Activated effector memory CD4-positive, alpha-beta T cell treated with Interleukin-2 at 50 U/mL for 16 hours (primary cell): ENCODE data around the gene ZFYVE27.
"Not testable (repeated sequence)": the region's sequence is repeated elsewhere in the genome, so short reads cannot be mapped to it uniquely, and the experiment has no call there.

Source experiments
- DNase-seq: peaks from one replicate; pipeline ENCODE4 v3.0.0-alpha.2; 2020

The ZFYVE27 gene

DNA sequence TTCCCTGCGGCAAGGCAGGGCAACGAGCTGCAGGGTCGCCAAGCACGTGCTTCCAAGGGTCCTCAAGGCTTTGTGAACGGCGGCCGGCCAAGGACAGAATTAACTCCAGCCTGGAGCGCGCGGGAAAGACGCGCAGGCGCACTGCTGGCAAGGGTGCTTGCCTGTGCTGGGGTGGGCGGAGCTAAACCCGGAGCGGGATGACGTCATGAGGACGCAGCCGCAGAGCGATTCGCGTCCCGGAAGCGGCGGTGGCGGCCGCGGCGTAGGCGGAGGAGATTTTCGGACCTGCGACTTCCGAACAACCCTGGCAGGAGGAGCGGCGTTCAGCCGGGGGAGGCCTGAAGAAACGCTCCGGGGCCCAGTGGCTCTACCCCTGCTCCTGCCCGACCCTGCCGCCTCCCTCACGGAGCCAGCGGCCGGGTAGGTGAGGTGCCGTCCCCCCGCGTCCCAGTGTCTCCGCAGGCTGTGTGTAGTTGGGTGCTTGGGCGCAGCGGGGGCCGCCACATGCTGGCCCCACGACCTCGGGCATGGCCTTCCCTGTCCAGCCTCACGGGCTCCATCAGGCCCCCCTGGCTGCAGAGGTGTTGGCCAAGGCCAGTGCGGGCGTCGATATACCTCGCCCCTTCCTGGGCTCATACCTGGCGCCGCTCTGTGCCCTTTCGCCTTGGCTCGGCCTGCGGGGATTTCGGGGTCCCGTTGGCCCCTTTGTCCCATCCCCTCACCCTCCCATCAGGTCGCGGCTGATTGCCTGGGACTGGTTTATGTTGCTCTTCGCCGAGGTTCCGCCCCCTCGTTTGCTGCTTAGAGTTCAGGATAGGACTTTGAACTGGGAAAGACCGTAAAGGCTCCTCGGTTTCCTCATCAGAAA is at the start of gene ZFYVE27:
Gene ZFYVE27, plus strand, starts transcription at position 227 of the 868 bp plus-strand sequence. CDS start 1,350 bp downstream, outside the sequence.
- DNase-seq = peak; percentile 92

DNA sequence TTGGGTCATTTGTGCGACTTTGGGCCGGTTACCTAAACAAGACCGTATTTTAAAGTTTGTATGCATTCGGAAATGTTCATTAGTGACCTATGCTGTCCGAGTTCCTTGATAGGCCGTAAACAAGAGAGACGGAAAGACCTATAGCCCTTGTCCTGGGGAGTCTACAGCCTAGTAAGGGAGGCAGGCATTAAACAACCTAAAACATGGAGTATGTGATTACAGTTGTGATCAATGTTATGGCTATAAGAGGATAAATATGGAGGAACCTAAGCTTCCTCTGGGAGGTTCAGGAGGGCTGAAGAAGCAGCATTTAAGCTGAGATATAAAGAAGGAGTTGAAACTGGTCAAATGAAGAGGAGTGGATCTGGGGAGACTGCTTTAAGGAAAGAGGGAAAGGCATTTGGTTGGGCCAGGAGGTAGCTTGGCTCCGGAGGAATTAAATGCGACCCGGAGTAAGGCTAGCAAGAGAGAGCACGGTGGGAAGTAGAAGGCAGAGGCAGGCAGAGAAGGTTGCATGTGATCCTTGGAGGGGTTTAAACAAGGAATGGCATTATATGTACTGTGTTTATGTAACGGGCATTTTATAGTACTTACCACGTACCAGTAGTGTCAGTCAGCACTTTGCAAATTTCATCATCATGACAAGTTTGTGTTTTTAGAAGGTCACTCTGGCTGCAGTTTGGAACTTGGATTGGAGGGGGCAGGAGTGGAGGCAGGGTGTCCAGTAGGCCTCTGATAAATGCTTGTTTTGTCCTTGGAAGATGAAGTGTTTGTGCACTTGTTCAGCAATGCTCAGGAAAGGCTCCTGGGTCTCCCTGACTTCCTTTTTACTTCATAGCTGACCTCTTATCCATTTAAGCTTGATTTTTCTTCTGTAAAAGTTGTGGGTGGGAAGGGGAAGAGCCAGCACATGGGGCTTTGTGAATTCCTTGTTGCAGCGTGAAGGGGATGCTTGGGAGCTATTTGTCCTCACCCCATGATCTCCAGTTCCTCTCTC is 48.8 kb upstream of the ZFYVE27 start:
- no peak for DNase-seq

- no peak for DNase-seq
These were observed 47.3 kb upstream of the ZFYVE27 start for GRCh38 chr10:97689559-97690020.

- no peak for DNase-seq
These were observed 46.8 kb upstream of the ZFYVE27 start for GRCh38 chr10:97690133-97690532.

DNA sequence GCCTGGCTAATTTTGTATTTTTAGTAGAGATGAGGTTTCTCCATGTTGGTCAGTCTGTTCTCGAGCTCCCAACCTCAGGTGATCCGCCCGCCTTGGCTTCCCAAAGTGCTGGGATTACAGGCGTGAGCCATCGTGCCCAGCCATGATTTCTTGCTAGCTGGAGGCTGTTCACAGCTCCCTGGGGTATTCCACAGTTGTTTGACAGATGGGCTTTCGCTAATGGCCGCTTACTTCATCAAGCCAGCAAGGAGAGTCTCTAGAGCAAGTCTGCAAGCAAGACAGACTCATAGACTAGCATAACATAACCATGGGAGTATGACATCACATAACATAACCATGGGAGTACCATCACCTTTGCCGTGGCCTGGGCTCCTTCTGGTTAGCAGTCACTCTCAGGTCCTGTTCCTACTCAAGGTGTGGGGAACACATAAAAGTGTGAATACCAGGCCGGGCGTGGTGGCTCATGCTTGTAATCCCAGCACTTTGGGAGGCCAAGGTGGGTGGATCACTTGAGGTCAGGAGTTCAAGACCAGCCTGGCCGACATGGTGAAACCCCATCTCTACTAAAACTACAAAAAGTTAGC is 38.8 kb upstream of the ZFYVE27 start:
- not testable (repeated sequence) for DNase-seq

GRCh38 chr10:97701438-97702069 is 35.4 kb upstream of the ZFYVE27 start:
- DNase-seq = no peak

- DNase-seq = no peak
These were observed 33.4 kb upstream of the ZFYVE27 start for GRCh38 chr10:97703398-97704067.

DNA sequence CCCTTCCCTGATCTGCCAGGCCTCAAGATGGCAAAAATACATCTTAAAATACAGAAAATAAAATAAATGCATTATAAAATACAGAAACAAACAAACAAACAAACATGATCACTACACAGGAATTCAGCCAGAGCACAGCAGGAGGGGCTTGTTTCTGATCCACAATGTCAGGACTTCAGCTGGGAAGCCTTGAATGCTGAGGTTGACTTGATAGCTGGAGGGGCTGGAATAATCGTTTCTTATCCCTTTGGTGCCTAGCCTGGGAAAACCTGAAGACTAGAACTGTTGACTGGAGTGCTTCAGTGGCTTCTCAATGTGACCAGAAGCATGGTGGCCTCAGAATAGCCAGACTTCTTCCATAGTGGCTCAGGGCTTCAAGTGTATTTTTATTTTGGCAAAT is 32.6 kb upstream of the ZFYVE27 start:
- DNase-seq = no peak

- DNase-seq = no peak
These were observed 31.8 kb upstream of the ZFYVE27 start for GRCh38 chr10:97705006-97705670.

- DNase-seq = no peak
These were observed 29.6 kb upstream of the ZFYVE27 start for GRCh38 chr10:97707134-97707861.

DNA sequence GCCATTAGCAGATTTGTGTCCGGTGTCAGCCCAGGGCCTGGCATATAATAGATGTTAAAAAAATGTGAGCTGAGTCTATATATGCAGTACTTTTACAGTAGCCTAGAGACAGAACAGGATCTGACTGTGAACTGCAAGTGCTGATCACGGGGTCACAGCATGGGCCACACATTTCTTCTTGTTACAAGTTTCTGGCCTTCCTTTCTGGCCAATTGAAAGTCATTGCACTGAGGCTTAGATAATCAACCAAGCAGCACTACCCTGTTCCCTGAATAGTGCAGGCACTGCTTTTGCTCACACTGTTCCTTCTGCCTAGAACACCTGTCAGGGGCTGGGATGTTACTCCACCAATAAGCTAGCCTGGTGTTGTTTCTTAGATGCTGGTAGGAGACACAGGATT is 28.8 kb upstream of the ZFYVE27 start:
- DNase-seq = no peak

GRCh38 chr10:97708976-97709946 is 27.7 kb upstream of the ZFYVE27 start:
- no peak for DNase-seq

DNA sequence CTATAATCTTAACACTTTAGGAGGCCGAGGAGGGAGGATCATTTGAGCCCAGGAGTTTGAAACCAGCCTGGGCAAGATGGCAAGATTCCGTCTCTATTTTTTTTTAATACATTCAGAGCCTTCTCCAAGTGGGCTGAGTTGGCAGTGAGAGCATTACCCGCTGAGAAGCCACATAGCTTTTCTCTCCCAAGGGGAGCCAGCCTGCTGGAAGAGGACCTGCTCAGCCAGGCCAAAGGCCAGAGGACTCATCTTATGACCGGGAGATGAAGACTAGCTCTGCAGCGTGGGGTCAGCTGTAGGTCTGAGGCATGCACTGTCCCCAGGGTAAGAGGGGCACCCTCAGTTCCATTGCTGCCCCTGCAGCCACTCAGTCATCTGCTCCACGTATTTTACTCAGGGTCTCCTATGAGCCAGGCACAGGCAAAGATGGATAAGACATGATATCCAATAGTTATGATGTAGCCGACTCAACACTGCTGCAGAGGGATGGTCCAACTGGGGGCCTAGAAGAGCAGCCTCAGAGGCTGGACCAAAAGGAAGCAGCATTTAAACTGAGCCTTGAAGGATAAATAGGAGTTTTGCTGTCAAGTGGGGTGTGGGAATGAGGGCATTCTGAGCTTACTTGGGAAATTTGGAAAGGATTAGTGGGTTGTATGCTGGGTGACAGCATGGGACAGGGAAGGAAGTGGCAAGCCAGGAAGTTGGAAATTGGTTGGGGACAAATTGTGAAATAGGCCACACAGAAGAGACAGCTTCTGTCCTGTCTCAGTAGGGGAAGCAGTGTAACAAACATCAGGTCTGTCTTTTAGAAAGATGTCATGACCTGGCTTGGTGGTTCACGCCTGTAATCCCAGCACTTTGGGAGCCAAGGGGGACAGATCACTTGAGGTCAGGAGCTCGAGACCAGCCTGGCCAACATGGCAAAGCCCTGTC is 25.0 kb upstream of the ZFYVE27 start:
- DNase-seq = no peak

DNA sequence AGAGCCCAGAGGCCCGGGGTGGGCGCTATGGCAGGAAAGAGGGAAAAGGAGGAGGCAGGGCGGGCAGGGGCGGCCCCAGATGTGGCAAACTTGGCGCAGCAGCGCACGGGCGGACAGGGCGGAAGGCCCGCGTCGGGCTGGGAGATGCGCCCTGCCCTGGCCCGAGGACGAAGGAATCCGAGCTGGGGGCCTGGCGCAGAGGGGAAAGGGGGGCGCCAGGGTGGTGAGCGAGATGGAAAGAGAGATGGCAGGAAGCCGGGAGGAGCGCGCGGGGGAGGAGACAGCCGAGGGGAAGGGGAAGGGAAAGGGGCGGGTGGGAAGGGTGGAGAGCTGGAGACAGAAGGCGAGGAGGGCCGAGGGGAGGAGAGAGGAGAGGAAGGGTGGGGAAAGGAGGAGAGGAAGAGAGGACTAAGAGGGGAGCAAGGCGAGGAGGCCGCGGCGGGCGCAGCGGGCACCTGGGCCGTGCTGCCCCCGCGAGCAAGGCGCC is 23.5 kb upstream of the ZFYVE27 start, which contains the start of gene MARVELD1:
Gene MARVELD1, plus strand, starts transcription at position 392 of the 487 bp plus-strand sequence. CDS start 147 bp downstream, outside the sequence.
- no peak for DNase-seq

GRCh38 chr10:97713826-97714400 is 23.0 kb upstream of the ZFYVE27 start:
- DNase-seq = peak; percentile 46

DNA sequence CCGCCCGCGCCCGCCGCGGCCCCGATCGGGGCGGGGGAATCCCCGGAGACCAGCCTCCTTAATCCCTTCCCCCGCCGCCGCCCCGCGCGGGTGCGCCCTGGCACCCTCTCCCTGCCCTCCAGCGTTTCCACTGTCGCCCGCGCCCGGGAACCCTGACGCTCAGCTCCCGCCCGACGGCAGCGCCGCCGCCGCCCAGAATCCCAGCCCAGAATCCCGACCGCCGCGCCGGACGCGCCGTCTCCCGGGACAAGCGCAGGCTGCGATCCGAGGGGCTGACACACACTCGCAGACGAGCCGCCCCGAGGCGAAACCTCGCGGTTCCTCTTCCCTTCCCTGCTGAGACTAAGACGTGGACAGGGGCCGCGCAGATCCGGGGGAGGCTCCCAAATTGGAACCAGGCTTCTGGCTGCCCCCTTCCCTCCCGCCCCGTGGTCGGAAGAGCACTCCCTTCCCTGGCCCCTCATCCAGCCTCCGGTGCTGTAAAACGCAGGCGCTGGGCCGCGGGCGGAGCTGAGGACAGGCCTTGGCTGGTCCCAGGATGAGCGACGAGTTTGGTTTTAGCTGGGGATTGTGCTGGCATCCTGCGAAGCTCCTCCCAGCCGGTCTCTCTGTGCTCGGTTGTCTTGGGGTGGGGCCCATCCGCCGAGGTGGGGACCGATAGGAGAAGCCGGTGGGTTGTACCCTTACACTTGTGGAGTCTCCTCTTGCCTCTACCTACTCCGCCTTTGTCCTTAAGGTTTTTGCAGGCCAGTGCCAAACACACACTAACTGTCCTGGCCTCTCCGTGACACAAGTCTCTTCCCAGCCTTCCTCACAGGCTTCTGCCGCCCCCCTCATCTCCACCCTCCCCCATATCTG is 22.3 kb upstream of the ZFYVE27 start:
- no peak for DNase-seq
